HPDE6-E6E7 (cell line): ENCODE results near the gene IBA57.

ENCODE experiments used
- DNase-seq: peaks from one replicate; pipeline ENCODE4 v3.0.0; 2011; ENCODE audit warnings: missing footprints; ENCODE audit errors: extremely low spot score

Gene IBA57

GRCh38 chr1:228165372-228166169 lies at the start of gene IBA57:
Gene IBA57, plus strand, starts transcription at chr1:228165804. Its CDS starts 13 bp downstream, at chr1:228165817.
- DNase-seq = peak; percentile 94

- DNase-seq = no peak
Observed at GRCh38 chr1:228117335-228117734, 48.3 kb upstream of the IBA57 start.

GRCh38 chr1:228118040-228118439 lies 47.6 kb upstream of the IBA57 start:
- DNase-seq = no peak

GRCh38 chr1:228120351-228120750 lies 45.3 kb upstream of the IBA57 start:
- no peak for DNase-seq

GRCh38 chr1:228120857-228121489 lies 44.6 kb upstream of the IBA57 start:
- DNase-seq = no peak

- DNase-seq = no peak
Observed at GRCh38 chr1:228122921-228123441, 42.6 kb upstream of the IBA57 start.

- DNase-seq = no peak
Observed at GRCh38 chr1:228123505-228123904, 42.1 kb upstream of the IBA57 start.

GRCh38 chr1:228125185-228125584 lies 40.4 kb upstream of the IBA57 start:
- DNase-seq = no peak

- DNase-seq = no peak
Observed at GRCh38 chr1:228131766-228132165, 33.8 kb upstream of the IBA57 start.

GRCh38 chr1:228134591-228134990 lies 31.0 kb upstream of the IBA57 start:
- no peak for DNase-seq

- no peak for DNase-seq
Observed at GRCh38 chr1:228136901-228137300, 28.7 kb upstream of the IBA57 start.

GRCh38 chr1:228139406-228139930 lies 26.1 kb upstream of the IBA57 start:
- no peak for DNase-seq

- peak; percentile 92 for DNase-seq
Observed at GRCh38 chr1:228139931-228140723, 25.5 kb upstream of the IBA57 start, which contains the start of gene GUK1. Gene GUK1, plus strand, starts transcription at chr1:228140279. Its CDS starts 24 bp downstream, at chr1:228140303.

GRCh38 chr1:228140724-228141225 lies 24.8 kb upstream of the IBA57 start:
- DNase-seq = no peak

GRCh38 chr1:228141226-228142044 lies 24.2 kb upstream of the IBA57 start:
- DNase-seq = no peak

GRCh38 chr1:228142155-228142691 lies 23.4 kb upstream of the IBA57 start:
- no peak for DNase-seq

- no peak for DNase-seq
Observed at GRCh38 chr1:228142701-228143136, 22.9 kb upstream of the IBA57 start.

- no peak for DNase-seq
Observed at GRCh38 chr1:228143480-228144192, 22.0 kb upstream of the IBA57 start.

GRCh38 chr1:228144193-228144992 lies 21.2 kb upstream of the IBA57 start:
- DNase-seq = no peak
